GM18873 (cell line): ENCODE data around the gene PDS5B.
"Not testable (repeated sequence)": the region's sequence is repeated elsewhere in the genome, so short reads cannot be mapped to it uniquely, and the experiment has no call there.

Source experiments
- ATAC-seq: cut with Tn5 transposase; IDR thresholded peaks from one replicate; pipeline ENCODE4 v1.9.1; 2021; ENCODE audit warnings: mild to moderate bottlenecking, moderate library complexity, moderate number of reproducible peaks; ENCODE audit not compliant: unreplicated experiment, low FRiP score

PDS5B gene

DNA sequence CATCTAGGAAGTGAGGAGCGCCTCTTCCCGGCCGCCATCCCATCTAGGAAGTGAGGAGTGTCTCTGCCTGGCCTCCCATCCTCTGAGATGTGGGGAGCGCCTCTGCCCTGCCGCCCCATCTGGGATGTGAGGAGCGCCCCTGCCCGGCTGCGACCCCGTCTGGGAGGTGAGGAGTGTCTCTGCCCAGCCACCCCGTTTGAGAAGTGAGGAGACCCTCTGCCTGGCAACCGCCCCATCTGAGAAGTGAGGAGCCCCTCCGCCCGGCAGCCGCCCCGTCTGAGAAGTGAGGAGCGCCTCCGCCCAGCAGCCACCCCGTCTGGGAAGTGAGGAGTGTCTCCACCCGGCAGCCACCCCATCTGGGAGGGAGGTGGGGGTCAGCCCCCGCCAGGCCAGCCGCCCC, 129.9 kb downstream of the PDS5B start:
- ATAC-seq, result not testable (repeated sequence)

GRCh38 chr13:32720026-32720425, 133.8 kb downstream of the PDS5B start:
- ATAC-seq, result no peak

- ATAC-seq, result not testable (repeated sequence)
Observed at GRCh38 chr13:32721131-32722034, 135.1 kb downstream of the PDS5B start.

DNA sequence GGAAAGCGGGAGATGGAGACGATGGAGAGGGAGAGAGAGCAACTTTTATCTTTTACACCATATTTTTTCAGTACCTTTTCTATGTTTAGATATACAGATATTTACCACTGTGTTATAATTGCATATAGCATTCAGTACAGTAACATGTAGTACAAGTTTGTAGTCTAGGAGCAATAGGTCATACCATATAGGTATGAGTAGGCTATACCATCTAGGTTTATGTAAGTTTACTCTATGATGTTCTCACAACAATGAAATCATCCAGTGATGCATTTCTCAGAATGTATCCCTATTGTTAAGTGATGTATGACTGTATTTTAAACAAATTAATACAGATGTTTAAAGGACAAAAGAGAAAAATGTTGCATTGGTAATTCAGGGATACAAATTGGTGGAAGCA, 136.1 kb downstream of the PDS5B start:
- ATAC-seq, result no peak

DNA sequence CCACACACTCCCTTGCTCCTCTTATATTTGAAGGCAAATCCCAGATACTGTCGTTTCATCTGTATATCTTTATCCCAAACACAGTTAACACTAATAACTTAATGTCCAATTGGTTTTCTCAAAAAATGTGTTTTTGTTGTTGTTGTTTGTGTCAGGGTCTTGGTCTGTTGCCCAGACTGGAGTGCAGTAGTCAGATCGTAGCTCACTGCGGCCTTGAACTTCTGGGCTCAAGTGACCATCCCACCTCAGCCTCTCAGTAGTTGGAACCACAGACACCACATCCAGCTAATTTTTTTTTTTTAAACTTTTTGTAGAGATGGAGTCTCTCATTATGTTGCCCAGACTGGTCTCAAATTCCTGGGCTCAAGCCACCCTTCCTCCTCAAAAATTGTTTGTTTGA, 137.7 kb downstream of the PDS5B start:
- no peak for ATAC-seq

DNA sequence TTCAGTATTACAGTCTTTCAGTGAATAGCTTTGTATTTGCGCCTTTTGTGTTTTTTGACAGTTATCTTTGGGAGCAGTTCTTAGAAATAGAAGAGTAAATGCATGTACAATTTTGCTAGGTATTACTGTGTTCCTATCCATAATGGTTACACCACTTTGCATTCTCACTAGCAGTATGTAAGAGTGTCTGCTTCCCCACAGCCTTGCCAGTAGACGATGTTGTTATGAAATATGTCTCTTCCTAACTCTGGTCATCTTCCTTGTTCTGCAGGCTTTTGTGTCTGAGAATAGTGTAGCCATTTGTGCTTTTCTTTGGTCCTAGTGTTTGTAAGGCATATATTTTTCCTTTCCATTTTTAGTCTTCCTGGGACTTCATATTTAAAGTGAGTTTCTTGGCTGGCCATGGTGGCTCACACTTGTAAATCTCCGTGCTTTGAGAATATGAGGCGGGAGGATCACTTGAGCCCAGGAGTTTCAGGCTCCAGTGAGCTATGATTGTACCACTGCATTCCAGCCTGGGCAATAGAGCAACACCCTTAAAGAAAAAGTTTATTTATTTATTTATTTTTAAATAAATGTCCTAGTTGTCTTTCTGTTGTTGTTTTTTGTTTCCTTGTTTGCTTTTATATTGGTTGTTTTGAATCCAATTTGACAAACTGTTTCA, 140.3 kb downstream of the PDS5B start:
- ATAC-seq, result no peak

- no peak for ATAC-seq
Observed at GRCh38 chr13:32728327-32728726, 142.1 kb downstream of the PDS5B start.

DNA sequence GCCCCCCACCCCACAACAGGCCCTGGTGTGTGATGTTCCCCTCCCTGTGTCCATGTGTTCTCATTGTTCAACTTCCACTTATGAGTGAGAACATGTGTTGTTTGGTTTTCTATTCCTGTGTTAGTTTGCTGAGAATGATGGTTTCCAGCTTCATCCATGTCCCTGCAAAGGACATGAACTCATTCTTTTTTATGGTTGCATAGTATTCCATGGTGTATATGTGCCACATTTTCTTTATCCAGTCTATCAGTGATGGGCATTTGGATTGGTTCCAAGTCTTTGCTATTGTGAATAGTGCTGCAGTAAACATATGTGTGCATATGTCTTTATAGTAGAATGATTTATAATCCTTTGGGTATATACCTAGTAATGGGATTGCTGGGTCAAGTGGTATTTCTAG, 142.8 kb downstream of the PDS5B start:
- ATAC-seq, result not testable (repeated sequence)

GRCh38 chr13:32731074-32731473, 144.8 kb downstream of the PDS5B start:
- ATAC-seq, result no peak

DNA sequence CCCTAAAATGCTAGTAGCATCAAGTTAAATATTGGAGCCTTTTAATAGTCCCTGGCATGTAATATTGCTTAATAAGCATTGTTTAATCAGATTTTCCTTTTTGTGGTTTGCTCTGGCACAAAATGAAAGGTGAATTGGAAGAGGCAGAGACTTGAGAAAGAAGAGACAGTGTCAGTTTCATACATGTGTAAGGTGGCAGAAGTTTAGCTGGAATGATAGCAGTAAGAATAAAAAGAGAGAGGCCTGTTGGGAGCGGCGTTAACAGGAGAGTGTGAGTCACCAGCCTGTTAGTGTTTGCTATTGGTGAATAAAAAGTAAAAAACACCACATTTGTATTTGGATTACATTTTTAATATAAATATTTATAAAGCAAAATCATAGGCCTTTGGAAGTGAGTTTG, 145.3 kb downstream of the PDS5B start:
- ATAC-seq, result no peak

DNA sequence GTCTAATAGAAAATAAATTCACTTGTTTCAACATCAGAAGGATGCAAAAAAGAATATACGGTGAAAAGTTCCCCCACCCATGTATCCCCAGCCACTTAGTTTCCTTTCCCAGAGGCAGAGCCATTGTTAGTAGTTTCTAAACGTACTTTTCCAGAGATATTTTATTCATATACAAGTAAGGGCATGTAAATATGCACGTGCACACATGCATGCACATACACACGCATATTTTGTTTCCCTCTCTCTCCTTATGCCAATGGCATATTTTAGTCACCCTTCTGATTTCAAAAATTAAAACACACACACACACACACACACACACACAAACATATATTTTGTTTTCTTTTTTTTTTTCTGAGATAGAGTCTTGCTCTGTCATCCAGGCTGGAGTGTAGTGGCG, 147.4 kb downstream of the PDS5B start:
- ATAC-seq, result no peak

DNA sequence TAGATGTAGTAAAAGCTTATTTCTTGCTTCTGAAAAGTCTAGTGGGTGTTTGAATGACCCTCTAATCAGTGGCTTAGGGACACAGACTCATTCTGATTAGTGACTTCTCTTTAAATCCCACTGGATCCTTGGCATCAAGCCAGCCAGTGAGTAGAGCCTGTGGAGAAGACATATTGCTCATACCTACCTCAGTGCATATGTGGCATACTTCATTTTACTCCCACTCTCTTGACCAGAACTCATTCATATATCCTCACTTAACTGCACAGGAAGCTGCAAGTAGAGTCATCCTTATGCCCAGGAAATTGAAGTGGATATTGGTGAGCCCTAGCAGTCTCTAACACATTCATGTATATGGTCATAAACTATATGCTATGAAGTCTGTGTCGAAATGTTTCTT, 148.3 kb downstream of the PDS5B start:
- ATAC-seq, result no peak

- ATAC-seq, result no peak
Observed at GRCh38 chr13:32735859-32736258, 149.6 kb downstream of the PDS5B start.

GRCh38 chr13:32736648-32737047, 150.4 kb downstream of the PDS5B start:
- ATAC-seq, result no peak

GRCh38 chr13:32737111-32737571, 150.9 kb downstream of the PDS5B start:
- ATAC-seq, result peak; percentile 65

- ATAC-seq, result peak; percentile 70
Observed at GRCh38 chr13:32737679-32738078, 151.4 kb downstream of the PDS5B start.

- ATAC-seq, result no peak
Observed at GRCh38 chr13:32745509-32745908, 159.3 kb downstream of the PDS5B start.

DNA sequence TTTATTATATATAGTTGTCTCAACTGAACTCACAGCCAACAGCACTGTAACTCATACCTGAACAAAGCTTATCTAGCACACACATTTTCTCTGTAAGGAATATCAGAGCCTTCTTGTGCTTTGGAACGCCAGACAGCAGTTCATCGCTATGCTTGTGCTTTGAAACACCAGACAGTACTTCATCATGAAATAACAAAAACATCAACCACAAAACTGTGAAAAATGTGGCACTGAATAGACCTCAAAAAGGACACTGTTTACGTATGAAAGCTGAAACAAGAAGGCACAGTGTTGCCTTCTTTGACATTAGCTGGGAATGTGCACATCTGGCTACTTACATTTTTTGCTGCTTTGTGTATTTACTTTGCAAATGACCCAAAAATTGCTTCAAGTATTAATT, 160.2 kb downstream of the PDS5B start:
- ATAC-seq, result no peak

GRCh38 chr13:32748305-32748704, 162.1 kb downstream of the PDS5B start:
- ATAC-seq, result no peak

DNA sequence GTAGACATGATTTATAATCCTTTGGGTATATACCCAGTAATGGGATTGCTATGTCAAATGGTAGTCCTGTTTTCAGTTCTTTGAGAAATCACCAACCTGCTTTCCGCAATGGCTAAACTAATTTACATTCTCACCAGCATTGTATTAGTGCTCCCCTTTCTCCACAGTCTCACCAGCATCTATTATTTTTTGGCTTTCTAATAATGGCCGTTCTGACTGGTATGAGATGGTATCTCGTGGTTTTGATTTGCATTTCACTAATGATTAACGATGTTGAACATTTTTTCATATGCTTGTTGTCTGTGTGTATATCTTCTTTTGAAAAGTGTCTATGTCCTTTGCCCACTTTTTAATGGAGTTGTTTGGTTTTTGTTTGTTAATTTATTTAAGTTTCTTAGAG, 165.1 kb downstream of the PDS5B start:
- peak; percentile 66 for ATAC-seq

- no peak for ATAC-seq
Observed at GRCh38 chr13:32752311-32752710, 166.1 kb downstream of the PDS5B start.
